ENCODE results near the gene AP2A2.

The AP2A2 gene

GRCh38 chr11:1040428-1041148 is 114.9 kb downstream of the AP2A2 start:
- Histone ChIP-seq H3K79me2 (ENCODE audit: control insufficient read depth, low read length) (no peaks in the 10 kb centered on the region), H3K27me3 (ENCODE audit: control insufficient read depth, low read length) (no peaks in the 10 kb centered on the region), H3K36me3 (ENCODE audit: control insufficient read depth, low read length) (no peaks in the 10 kb centered on the region), H3K4me2 (ENCODE audit: low read length) (no peak overlapping the region), H3K4me3 (ENCODE audit: low read length) (no peak overlapping the region), H4K20me1 (ENCODE audit: control insufficient read depth, insufficient read depth, low read depth, low read length) (no peaks in the 10 kb centered on the region), H3F3A (ENCODE audit: control insufficient read depth, insufficient read depth) (no peaks in the 10 kb centered on the region), H3K27ac (ENCODE audit: low read depth, low read length) (no peak overlapping the region), H3K9me2 (replicated peaks; ENCODE audit: control insufficient read depth, low read length) (no peaks in the 10 kb centered on the region), H3K4me1 (ENCODE audit: control insufficient read depth, low read length) (no peaks in the 10 kb centered on the region), H3K9me3 (ENCODE audit: control insufficient read depth, insufficient read depth, low read length) (no peaks in the 10 kb centered on the region)
- no peak for TF ChIP-seq CTCF (IDR thresholded peaks at IDR 0.05; ENCODE audit: low read depth, low read length, poor library complexity, severe bottlenecking)
- no peak for TF ChIP-seq EZH2phosphoT487 (IDR thresholded peaks at IDR 0.05; ENCODE audit: borderline replicate concordance, low read length)

DNA sequence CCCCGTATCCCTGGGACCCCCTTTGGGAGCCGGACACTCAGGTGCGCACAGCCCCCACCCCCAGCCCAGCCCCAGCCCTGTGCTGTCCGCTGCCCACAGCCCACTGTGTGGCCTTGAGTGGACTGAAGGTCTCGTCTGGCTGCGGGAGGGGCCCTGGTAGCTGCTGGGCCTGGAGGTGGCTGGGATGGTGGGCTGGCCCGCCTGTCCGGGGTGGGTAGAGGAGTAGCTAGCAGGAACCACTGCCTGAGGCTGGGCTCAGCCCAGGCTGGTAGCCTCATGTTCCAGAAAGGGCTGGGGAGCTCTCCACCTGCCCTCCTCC is 115.4 kb downstream of the AP2A2 start:
- Histone ChIP-seq H3K9me3 (ENCODE audit: control insufficient read depth, insufficient read depth, low read length) (no peaks in the 10 kb centered on the region), H3K9me2 (replicated peaks; ENCODE audit: control insufficient read depth, low read length) (no peaks in the 10 kb centered on the region), H3K27me3 (ENCODE audit: control insufficient read depth, low read length) (no peaks in the 10 kb centered on the region), H3K4me2 (ENCODE audit: low read length) (no peak overlapping the region), H3F3A (ENCODE audit: control insufficient read depth, insufficient read depth) (no peaks in the 10 kb centered on the region), H3K4me3 (ENCODE audit: low read length) (no peak overlapping the region), H4K20me1 (ENCODE audit: control insufficient read depth, insufficient read depth, low read depth, low read length) (no peaks in the 10 kb centered on the region), H3K27ac (ENCODE audit: low read depth, low read length) (no peak overlapping the region), H3K79me2 (ENCODE audit: control insufficient read depth, low read length) (no peaks in the 10 kb centered on the region), H3K4me1 (ENCODE audit: control insufficient read depth, low read length) (no peaks in the 10 kb centered on the region), H3K36me3 (ENCODE audit: control insufficient read depth, low read length) (no peaks in the 10 kb centered on the region)
- no peak for TF ChIP-seq CTCF (IDR thresholded peaks at IDR 0.05; ENCODE audit: low read depth, low read length, poor library complexity, severe bottlenecking)
- TF ChIP-seq EZH2phosphoT487 (IDR thresholded peaks at IDR 0.05; ENCODE audit: borderline replicate concordance, low read length), result no peak

DNA sequence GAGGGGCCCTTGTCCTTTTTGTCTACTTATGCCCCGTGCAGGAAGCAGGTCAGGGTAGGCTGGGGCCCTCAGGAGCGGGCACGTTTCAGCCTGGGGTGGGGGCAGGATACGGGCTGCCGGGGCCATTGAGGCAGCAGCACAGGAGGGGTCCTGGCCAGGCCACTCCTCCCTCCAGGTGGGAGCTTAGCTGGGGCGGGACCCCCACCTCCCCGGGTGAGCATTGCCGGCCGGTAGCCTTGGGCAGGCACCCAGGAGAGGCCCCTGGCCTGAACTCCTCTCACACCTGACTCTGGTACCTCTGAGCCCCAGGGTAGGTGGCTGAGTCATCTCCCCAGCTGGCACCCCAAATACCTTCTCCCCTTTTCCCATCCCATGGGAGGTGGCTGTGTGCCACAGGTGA is 115.8 kb downstream of the AP2A2 start:
- H3K4me3 ChIP-seq (ENCODE audit: low read length), result no peak overlapping the region
- H3K9me2 ChIP-seq (replicated peaks; ENCODE audit: control insufficient read depth, low read length), result no peaks in the 10 kb centered on the region
- no peaks in the 10 kb centered on the region for H4K20me1 ChIP-seq (ENCODE audit: control insufficient read depth, insufficient read depth, low read depth, low read length)
- no peak overlapping the region for H3K4me2 ChIP-seq (ENCODE audit: low read length)
- no peaks in the 10 kb centered on the region for H3K79me2 ChIP-seq (ENCODE audit: control insufficient read depth, low read length)
- H3K4me1 ChIP-seq (ENCODE audit: control insufficient read depth, low read length), result no peaks in the 10 kb centered on the region
- no peaks in the 10 kb centered on the region for H3K27me3 ChIP-seq (ENCODE audit: control insufficient read depth, low read length)
- H3F3A ChIP-seq (ENCODE audit: control insufficient read depth, insufficient read depth), result no peaks in the 10 kb centered on the region
- no peaks in the 10 kb centered on the region for H3K36me3 ChIP-seq (ENCODE audit: control insufficient read depth, low read length)
- H3K9me3 ChIP-seq (ENCODE audit: control insufficient read depth, insufficient read depth, low read length), result no peaks in the 10 kb centered on the region
- H3K27ac ChIP-seq (ENCODE audit: low read depth, low read length), result no peak overlapping the region
- TF ChIP-seq CTCF (IDR thresholded peaks at IDR 0.05; ENCODE audit: low read depth, low read length, poor library complexity, severe bottlenecking) (no peak), EZH2phosphoT487 (IDR thresholded peaks at IDR 0.05; ENCODE audit: borderline replicate concordance, low read length) (no peak)
